IMR-90 (cell line): ENCODE measurements around the gene SOWAHD. TPM values are rescaled to one million over a fixed set of nuclear protein-coding genes. Genes with fewer than 3 reads are reported as not detected.

Experiments
- ATAC-seq: fragments of 200-7000 bp; cut with Tn5 transposase; 2 replicates; pipeline ENCODE4 v1.9.1; 2020; ENCODE audit warnings: low read depth, mild to moderate bottlenecking, moderate library complexity
- BruUV-seq: library from RNA; stranded (reverse); fragments of 400-500 nt; replicated peaks from 2 replicates; lab custom pipeline; 2021; lab: Mats Ljungman, UMichigan
- CTCF ChIA-PET: fragments of 300-600 bp; formaldehyde crosslinking; extraction: SDS; loops from one replicate; lab custom pipeline; 2021; ENCODE audit warnings: antibody characterized with exemption; lab: Yijun Ruan, JAX
- POLR2A ChIA-PET: fragments of 300-600 bp; sonication (Branson Sonifier 250); formaldehyde crosslinking; loops from one replicate; lab custom pipeline; 2022; ENCODE audit warnings: antibody characterized with exemption; ENCODE audit not compliant: unreplicated experiment; lab: Charles Lee
- DNase-seq: peaks from one replicate; pipeline ENCODE4 v3.0.0; 2013
- H2AFZ ChIP-seq: replicated peaks from 2 replicates; pipeline ENCODE3; 2013; ENCODE audit warnings: low read length, mild to moderate bottlenecking; ENCODE audit not compliant: poor library complexity
- H2AK5ac ChIP-seq: 2 replicates; pipeline ENCODE4 v1.6.1; 2013; ENCODE audit warnings: low read depth, low read length, inconsistent platforms
- H2AK9ac ChIP-seq: replicated peaks from 2 replicates; pipeline ENCODE3; 2013; ENCODE audit warnings: mild to moderate bottlenecking, low read depth, low read length, moderate library complexity; ENCODE audit not compliant: poor library complexity
- H2BK120ac ChIP-seq: 2 replicates; pipeline ENCODE4 v1.6.1; 2013; ENCODE audit warnings: low read depth, low read length, inconsistent platforms
- H2BK15ac ChIP-seq: 3 replicates; pipeline ENCODE4 v1.6.1; 2013; ENCODE audit warnings: low read depth, low read length, inconsistent platforms
- H2BK20ac ChIP-seq: 2 replicates; pipeline ENCODE4 v1.6.1; 2013; ENCODE audit warnings: low read depth, mild to moderate bottlenecking, inconsistent platforms, low read length, moderate library complexity
- H2BK5ac ChIP-seq: 2 replicates; pipeline ENCODE4 v1.6.1; 2013; ENCODE audit warnings: mild to moderate bottlenecking, low read depth, low read length, inconsistent platforms; ENCODE audit not compliant: poor library complexity, severe bottlenecking
- H3K14ac ChIP-seq: replicated peaks from 2 replicates; pipeline ENCODE4 v1.6.1; 2013; ENCODE audit warnings: low read depth, low read length, inconsistent platforms
- H3K18ac ChIP-seq: 2 replicates; pipeline ENCODE4 v1.6.1; 2013; ENCODE audit warnings: low read depth, low read length, control low read depth
- H3K23ac ChIP-seq: 2 replicates; pipeline ENCODE4 v1.6.1; 2013; ENCODE audit warnings: low read depth, low read length, inconsistent platforms
- H3K27ac ChIP-seq: 2 replicates; pipeline ENCODE4 v1.5.1; 2013; ENCODE audit warnings: mild to moderate bottlenecking, control low read depth, low read length; ENCODE audit not compliant: insufficient read depth
- H3K27me3 ChIP-seq: 2 replicates; pipeline ENCODE4 v1.6.1; 2013; ENCODE audit warnings: low read length; ENCODE audit not compliant: control insufficient read depth, insufficient read depth
- H3K36me3 ChIP-seq: 2 replicates; pipeline ENCODE4 v1.6.1; 2013; ENCODE audit warnings: low read length, mixed read lengths; ENCODE audit not compliant: control insufficient read depth, insufficient read depth
- H3K4ac ChIP-seq: 2 replicates; pipeline ENCODE4 v1.6.1; 2013; ENCODE audit warnings: low read depth, low read length, inconsistent platforms
- H3K4me1 ChIP-seq: 2 replicates; pipeline ENCODE4 v1.6.1; 2013; ENCODE audit warnings: low read length, mixed read lengths; ENCODE audit not compliant: control insufficient read depth, insufficient read depth
- H3K4me2 ChIP-seq: 2 replicates; pipeline ENCODE4 v1.6.1; 2013; ENCODE audit warnings: low read depth, mild to moderate bottlenecking, control low read depth, low read length, moderate library complexity
- H3K4me3 ChIP-seq: 2 replicates; pipeline ENCODE4 v1.5.1; 2013; ENCODE audit warnings: low read depth, mild to moderate bottlenecking, control low read depth, low read length, moderate library complexity; ENCODE audit not compliant: insufficient read depth
- H3K56ac ChIP-seq: 2 replicates; pipeline ENCODE4 v1.6.1; 2013; ENCODE audit warnings: low read length, inconsistent platforms; ENCODE audit not compliant: insufficient read depth; ENCODE audit errors: extremely low read depth
- H3K79me1 ChIP-seq, 2 experiments: 2 replicates each; pipeline ENCODE4 v1.6.1; 2013; ENCODE audit warnings: low read length in 2 of 2, inconsistent platforms in 1 of 2, low read depth in 1 of 2
- H3K9ac ChIP-seq: 2 replicates; pipeline ENCODE4 v1.6.1; 2013; ENCODE audit warnings: low read depth, low read length, control low read depth
- H3K9me1 ChIP-seq: 2 replicates; pipeline ENCODE4 v1.6.1; 2013; ENCODE audit warnings: low read length, inconsistent platforms; ENCODE audit not compliant: insufficient read depth
- H3K9me3 ChIP-seq: 2 replicates; pipeline ENCODE4 v1.6.1; 2013; ENCODE audit warnings: low read length; ENCODE audit not compliant: control insufficient read depth, insufficient read depth
- H4K20me1 ChIP-seq: 2 replicates; pipeline ENCODE4 v1.6.1; 2013; ENCODE audit warnings: low read length, inconsistent platforms; ENCODE audit not compliant: insufficient read depth
- H4K5ac ChIP-seq: 2 replicates; pipeline ENCODE4 v1.6.1; 2013; ENCODE audit warnings: mild to moderate bottlenecking, low read depth, low read length, control low read depth
- H4K8ac ChIP-seq, 2 experiments: 2 replicates each; pipeline ENCODE4 v1.6.1; 2013; ENCODE audit warnings: low read depth in 2 of 2, low read length in 2 of 2, control low read depth in 1 of 2, inconsistent platforms in 1 of 2
- H4K91ac ChIP-seq: 2 replicates; pipeline ENCODE4 v1.6.1; 2013; ENCODE audit warnings: low read depth, low read length, inconsistent platforms; ENCODE audit not compliant: insufficient read depth
- CEBPB ChIP-seq: IDR thresholded peaks from 2 replicates; pipeline ENCODE4 v1.6.1; 2012; ENCODE audit warnings: low read depth, low read length, improper control_type of control experiment
- CTCF ChIP-seq: conservative IDR thresholded peaks from 2 replicates; pipeline ENCODE4 v1.5.1; 2012; ENCODE audit warnings: mild to moderate bottlenecking, low read depth, low read length, improper control_type of control experiment
- MAFK ChIP-seq: IDR thresholded peaks from 2 replicates; pipeline ENCODE4 v1.6.1; 2012; ENCODE audit warnings: low read depth, low read length, improper control_type of control experiment
- MAZ ChIP-seq: IDR thresholded peaks from 2 replicates; pipeline ENCODE4 v1.6.1; 2012; ENCODE audit warnings: low read depth, mild to moderate bottlenecking, low read length, improper control_type of control experiment, moderate library complexity, borderline replicate concordance
- NFE2L2 ChIP-seq: fragments of 150-350 bp; IDR thresholded peaks from 2 replicates; pipeline ENCODE4 v1.6.1; 2016; ENCODE audit warnings: low read depth, mild to moderate bottlenecking, low read length
- POLR2A ChIP-seq: IDR thresholded peaks from 2 replicates; pipeline ENCODE4 v1.6.1; 2012; ENCODE audit warnings: mild to moderate bottlenecking, low read depth, low read length
- RAD21 ChIP-seq: IDR thresholded peaks from 2 replicates; pipeline ENCODE4 v1.6.1; 2012; ENCODE audit warnings: low read length, improper control_type of control experiment
- RCOR1 ChIP-seq: IDR thresholded peaks from 2 replicates; pipeline ENCODE4 v1.6.1; 2012; ENCODE audit warnings: mild to moderate bottlenecking, low read length, improper control_type of control experiment; ENCODE audit not compliant: insufficient replicate concordance
- WGBS, 2 experiments: methylation state at CpG; one replicate each; pipeline versions ENCODE4 v1.1.5 to v1.1.7; 2013; ENCODE audit warnings: missing lambda C conversion rate in 2 of 2; ENCODE audit not compliant: insufficient read length in 1 of 2; ENCODE audit errors: extremely low coverage in 2 of 2; 5-methylcytosine and 5-hydroxymethylcytosine counted together
- dilution Hi-C: fragments of 300-500 bp; cut with HindIII; formaldehyde crosslinking; loops from one replicate; pipeline ENCODE4 v1.14.3; 2018; ENCODE audit warnings: low sequenced_read_pairs; ENCODE audit not compliant: unreplicated experiment
- in situ Hi-C: fragments of 300-500 bp; cut with MboI; formaldehyde crosslinking; loops from 3 replicates; pipeline ENCODE4 v1.14.3; 2019; ENCODE audit warnings: low sequenced_read_pairs, inconsistent platforms, mixed read lengths
- intact Hi-C: fragments of 100-400 bp; cut with micrococcal nuclease; formaldehyde crosslinking; loops from 2 replicates; pipeline ENCODE4 v1.10.0; 2022
- polyA plus RNA-seq, 3 experiments: library from polyadenylated mRNA; depleted of rRNA; stranded (reverse); fragments of >200 nt; gene quantifications; 2 replicates each; pipeline ENCODE4 v1.2.3, GENCODE V29; 2012; ENCODE audit warnings: low replicate concordance in 1 of 3
- total RNA-seq: library from RNA; depleted of rRNA; stranded (reverse); fragments of >200 nt; gene quantifications from 2 replicates; pipeline ENCODE4 v1.2.3, GENCODE V29; 2012
- TF ChIP-seq, protein P1 (sequence below): fragments of 150-350 bp; IDR thresholded peaks from 2 replicates; pipeline ENCODE4 v1.6.1; 2017; ENCODE audit warnings: mild to moderate bottlenecking, antibody characterized with exemption, low read length, low read depth
- TF ChIP-seq, protein P2 (sequence below): fragments of 150-350 bp; IDR thresholded peaks from 2 replicates; pipeline ENCODE4 v1.6.1; 2016; ENCODE audit warnings: low read depth, mild to moderate bottlenecking, low read length, moderate library complexity, borderline replicate concordance

Gene SOWAHD
- total and polyA plus RNA-seq, 2 of the 4 experiments (the other 2 are of a cell fraction) = 0.17 to 0.18 TPM

DNA sequence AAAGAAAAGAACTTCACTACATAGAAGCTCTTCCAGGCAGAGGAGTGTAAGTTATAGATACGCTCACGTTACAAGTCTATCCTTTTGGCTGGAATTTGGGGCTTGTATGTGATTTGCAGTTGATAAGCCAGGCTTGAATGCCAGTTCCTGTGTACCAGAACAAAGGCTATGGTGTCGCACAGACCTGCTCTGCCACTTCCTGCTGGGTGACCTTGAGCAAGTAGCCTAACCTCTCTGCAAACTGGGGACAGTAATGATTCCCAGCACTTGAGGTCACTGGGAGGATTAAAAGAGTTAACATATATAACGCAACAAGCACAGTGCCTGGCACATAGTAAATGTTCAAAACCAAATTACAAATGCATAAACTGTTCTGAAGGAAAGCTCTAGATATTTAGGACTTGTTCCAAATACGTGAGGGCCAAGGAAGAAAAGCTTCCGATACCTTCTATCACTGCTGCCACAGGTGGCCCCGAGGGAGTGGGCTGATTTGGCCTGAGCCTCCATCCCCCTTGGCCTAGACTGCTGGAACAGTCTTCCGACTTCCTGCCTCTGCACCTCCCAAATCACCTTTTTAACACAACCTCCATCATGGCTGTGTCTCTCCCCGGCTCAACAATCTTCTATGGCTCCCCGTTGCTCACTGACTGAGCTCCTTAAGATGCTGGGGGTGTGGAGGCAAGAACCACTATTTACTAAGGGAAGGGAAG, 1.3 kb upstream of the SOWAHD start:
- H2BK5ac ChIP-seq = no peak overlapping the region
- ATAC-seq = no peak
- H3K36me3 ChIP-seq = no peaks in the 10 kb centered on the region
- H4K8ac ChIP-seq = no peak overlapping the region
- H3K9me1 ChIP-seq = no peaks in the 10 kb centered on the region
- POLR2A ChIA-PET = no interaction called here
- intact Hi-C loops (loop anchor here (10.0 kb wide), 1 partner anchor 62 kb away; the partner anchor contains the start of gene SEPTIN6), in situ Hi-C loops (no loop called here), dilution Hi-C loops (no loop called here)
- no TSS peak for BruUV-seq
- no peaks in the 10 kb centered on the region for H3K9me3 ChIP-seq
- H3K14ac ChIP-seq = no peak overlapping the region
- H3K23ac ChIP-seq = no peak overlapping the region
- H4K20me1 ChIP-seq = no peaks in the 10 kb centered on the region
- no peak for DNase-seq
- no peak overlapping the region for H2AK5ac ChIP-seq
- H4K5ac ChIP-seq = no peak overlapping the region
- H2AK9ac ChIP-seq = no peak overlapping the region
- CTCF ChIA-PET = interaction anchor here (1.4 kb wide), 1 partner anchor 147 kb away, joined by 4 read pairs; no protein-coding TSS in a partner anchor
- H3K18ac ChIP-seq = no peak overlapping the region
- H3K27ac ChIP-seq = no peak overlapping the region
- no peak overlapping the region for H3K9ac ChIP-seq
- no peak overlapping the region for H2AFZ ChIP-seq
- no peak overlapping the region for H3K4me2 ChIP-seq
- TF ChIP-seq, protein P1, sequence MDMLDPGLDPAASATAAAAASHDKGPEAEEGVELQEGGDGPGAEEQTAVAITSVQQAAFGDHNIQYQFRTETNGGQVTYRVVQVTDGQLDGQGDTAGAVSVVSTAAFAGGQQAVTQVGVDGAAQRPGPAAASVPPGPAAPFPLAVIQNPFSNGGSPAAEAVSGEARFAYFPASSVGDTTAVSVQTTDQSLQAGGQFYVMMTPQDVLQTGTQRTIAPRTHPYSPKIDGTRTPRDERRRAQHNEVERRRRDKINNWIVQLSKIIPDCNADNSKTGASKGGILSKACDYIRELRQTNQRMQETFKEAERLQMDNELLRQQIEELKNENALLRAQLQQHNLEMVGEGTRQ = no peak
- TF ChIP-seq, protein P2, sequence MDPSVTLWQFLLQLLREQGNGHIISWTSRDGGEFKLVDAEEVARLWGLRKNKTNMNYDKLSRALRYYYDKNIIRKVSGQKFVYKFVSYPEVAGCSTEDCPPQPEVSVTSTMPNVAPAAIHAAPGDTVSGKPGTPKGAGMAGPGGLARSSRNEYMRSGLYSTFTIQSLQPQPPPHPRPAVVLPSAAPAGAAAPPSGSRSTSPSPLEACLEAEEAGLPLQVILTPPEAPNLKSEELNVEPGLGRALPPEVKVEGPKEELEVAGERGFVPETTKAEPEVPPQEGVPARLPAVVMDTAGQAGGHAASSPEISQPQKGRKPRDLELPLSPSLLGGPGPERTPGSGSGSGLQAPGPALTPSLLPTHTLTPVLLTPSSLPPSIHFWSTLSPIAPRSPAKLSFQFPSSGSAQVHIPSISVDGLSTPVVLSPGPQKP = no peak
- no peak for TF ChIP-seq CEBPB
- TF ChIP-seq MAZ = no peak
- no peak for TF ChIP-seq RCOR1
- no peak for TF ChIP-seq CTCF
- no peak for TF ChIP-seq POLR2A
- no peak for TF ChIP-seq MAFK
- no peak for TF ChIP-seq RAD21
- TF ChIP-seq NFE2L2 = no peak
- whole genome bisulfite sequencing, 2 experiments = 50% methylated on average over 1 of the region's 10 CpGs; no CpG with 5 or more reads in 1 of the 2 experiments
- H3K79me1 ChIP-seq = no peaks in the 10 kb centered on the region
- H3K4me3 ChIP-seq = no peak overlapping the region
- no peaks in the 10 kb centered on the region for H3K27me3 ChIP-seq
- H2BK120ac ChIP-seq = no peak overlapping the region
- H4K91ac ChIP-seq = peak overlapping the region; percentile 1; the same call in 1 of the 2 replicates
- H3K4ac ChIP-seq = no peak overlapping the region
- no peak overlapping the region for H3K56ac ChIP-seq
- H3K4me1 ChIP-seq = peaks cover 3% of the 10 kb centered on the region
- H2BK15ac ChIP-seq = no peak overlapping the region
- H2BK20ac ChIP-seq = no peak overlapping the region
